ENCODE results near the gene TPBGL. TPM values are rescaled to one million over a fixed set of nuclear protein-coding genes. Genes with fewer than 3 reads are reported as not detected.

The TPBGL gene
- total RNA-seq, 1 experiment from 2014 or later, result not detected

GRCh38 chr11:75268626-75269366, 28.2 kb downstream of the TPBGL start:
- no TSS peak for BruUV-seq (replicated peaks)
- POLR2A ChIA-PET (ENCODE audit: unreplicated experiment), result no interaction called here
- no peak overlapping the region for H3K27ac ChIP-seq (ENCODE audit: low read length)
- no peaks in the 10 kb centered on the region for H3K9me2 ChIP-seq (replicated peaks; ENCODE audit: low read length)
- no peaks in the 10 kb centered on the region for H3K27me3 ChIP-seq (ENCODE audit: low read length)
- TF ChIP-seq CTCF (conservative IDR thresholded peaks at IDR 0.05; ENCODE audit: low read depth, low read length) (no peak), EZH2phosphoT487 (IDR thresholded peaks at IDR 0.05; ENCODE audit: borderline replicate concordance, low read length) (no peak), EZH2 (IDR thresholded peaks at IDR 0.05; ENCODE audit: low read length, unreplicated experiment) (no peak)
- H3K9ac ChIP-seq (ENCODE audit: low read length), result no peak overlapping the region
- CTCF ChIA-PET, result interaction anchor here (0.7 kb wide), 1 partner anchor 13 kb away, joined by 6 read pairs; no protein-coding TSS in a partner anchor
- no peak overlapping the region for H2AFZ ChIP-seq (ENCODE audit: low read length)
- no peak overlapping the region for H3K4me3 ChIP-seq (ENCODE audit: low read length)
- ATAC-seq (no peak), DNase-seq (no peak)
- intact Hi-C loops (cut with micrococcal nuclease), result no loop called here
- H3K36me3 ChIP-seq (ENCODE audit: low read depth, low read length), result no peaks in the 10 kb centered on the region
- 0 out of 2 replicates have a peak, but pooled peaks cover 4% of the 10 kb centered on the region for H3K4me1 ChIP-seq (ENCODE audit: insufficient read depth, low read length)
- H3F3A ChIP-seq (ENCODE audit: low read length, unreplicated experiment), result no peaks in the 10 kb centered on the region
- H3K9me3 ChIP-seq (ENCODE audit: low read length), result no peaks in the 10 kb centered on the region
- no peaks in the 10 kb centered on the region for H4K20me1 ChIP-seq (ENCODE audit: low read length)
- H3K79me2 ChIP-seq (ENCODE audit: low read length), result no peaks in the 10 kb centered on the region
- no peak overlapping the region for H3K4me2 ChIP-seq (ENCODE audit: low read length)

- Histone ChIP-seq H3K9me3 (ENCODE audit: low read length) (no peaks in the 10 kb centered on the region), H3K9ac (ENCODE audit: low read length) (no peak overlapping the region), H3K27me3 (ENCODE audit: low read length) (no peaks in the 10 kb centered on the region), H3K9me2 (replicated peaks; ENCODE audit: low read length) (no peaks in the 10 kb centered on the region), H3K79me2 (ENCODE audit: low read length) (no peaks in the 10 kb centered on the region), H3K4me2 (ENCODE audit: low read length) (no peak overlapping the region), H4K20me1 (ENCODE audit: low read length) (no peaks in the 10 kb centered on the region), H3F3A (ENCODE audit: low read length, unreplicated experiment) (no peaks in the 10 kb centered on the region), H3K27ac (ENCODE audit: low read length) (no peak overlapping the region), H3K4me3 (ENCODE audit: low read length) (no peak overlapping the region), H2AFZ (ENCODE audit: low read length) (no peak overlapping the region), H3K4me1 (ENCODE audit: insufficient read depth, low read length) (0 out of 2 replicates have a peak, but pooled peaks cover 2% of the 10 kb centered on the region), H3K36me3 (ENCODE audit: low read depth, low read length) (no peaks in the 10 kb centered on the region)
- no TSS peak for BruUV-seq (replicated peaks)
- ChIA-PET POLR2A (ENCODE audit: unreplicated experiment) (no interaction called here), CTCF (no interaction called here)
- DNase-seq (no peak), ATAC-seq (no peak)
- TF ChIP-seq CTCF (conservative IDR thresholded peaks at IDR 0.05; ENCODE audit: low read depth, low read length) (no peak), EZH2phosphoT487 (IDR thresholded peaks at IDR 0.05; ENCODE audit: borderline replicate concordance, low read length) (no peak), EZH2 (IDR thresholded peaks at IDR 0.05; ENCODE audit: low read length, unreplicated experiment) (no peak)
- intact Hi-C loops (cut with micrococcal nuclease), result no loop called here
Measured at GRCh38 chr11:75269367-75269660, 28.7 kb downstream of the TPBGL start.

DNA sequence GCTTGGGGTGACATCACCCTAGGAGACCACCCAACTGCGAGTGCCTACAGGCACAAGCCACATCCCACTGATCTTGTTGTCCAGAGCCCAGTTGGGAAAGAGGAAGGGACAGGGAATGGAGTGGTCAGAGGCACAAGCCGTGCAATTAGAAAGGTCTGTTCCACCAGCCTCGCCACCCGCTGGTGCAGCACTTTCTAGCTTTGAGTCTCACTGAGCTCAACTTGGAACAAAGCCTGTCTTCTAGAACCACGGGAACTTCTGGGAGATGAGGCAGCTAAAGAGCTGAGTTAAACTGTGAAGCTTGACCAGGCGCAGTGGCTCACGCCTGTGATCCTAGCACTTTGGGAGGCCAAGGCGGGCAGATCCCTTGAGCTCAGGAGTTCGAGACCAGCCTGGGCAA, 29.3 kb downstream of the TPBGL start:
- intact Hi-C loops (cut with micrococcal nuclease), result no loop called here
- Histone ChIP-seq H3K9ac (ENCODE audit: low read length) (no peak overlapping the region), H3K36me3 (ENCODE audit: low read depth, low read length) (no peaks in the 10 kb centered on the region), H3K27me3 (ENCODE audit: low read length) (no peaks in the 10 kb centered on the region), H3K27ac (ENCODE audit: low read length) (no peak overlapping the region), H3K79me2 (ENCODE audit: low read length) (no peaks in the 10 kb centered on the region), H3F3A (ENCODE audit: low read length, unreplicated experiment) (no peaks in the 10 kb centered on the region), H3K9me2 (replicated peaks; ENCODE audit: low read length) (no peaks in the 10 kb centered on the region), H3K4me1 (ENCODE audit: insufficient read depth, low read length) (no peaks in the 10 kb centered on the region), H3K9me3 (ENCODE audit: low read length) (no peaks in the 10 kb centered on the region), H2AFZ (ENCODE audit: low read length) (no peak overlapping the region), H3K4me2 (ENCODE audit: low read length) (no peak overlapping the region), H3K4me3 (ENCODE audit: low read length) (no peak overlapping the region), H4K20me1 (ENCODE audit: low read length) (no peaks in the 10 kb centered on the region)
- no TSS peak for BruUV-seq (replicated peaks)
- POLR2A ChIA-PET (ENCODE audit: unreplicated experiment), result no interaction called here
- ATAC-seq (no peak), DNase-seq (no peak)
- CTCF ChIA-PET, result interaction anchor here (0.7 kb wide), 1 partner anchor 80 kb away, joined by 8 read pairs; no protein-coding TSS in a partner anchor
- TF ChIP-seq CTCF (conservative IDR thresholded peaks at IDR 0.05; ENCODE audit: low read depth, low read length), result no peak
- no peak for TF ChIP-seq EZH2 (IDR thresholded peaks at IDR 0.05; ENCODE audit: low read length, unreplicated experiment)
- no peak for TF ChIP-seq EZH2phosphoT487 (IDR thresholded peaks at IDR 0.05; ENCODE audit: borderline replicate concordance, low read length)

All from PC-3 (cell line).